Measurements from ENCODE around the gene SOX30.
"Not testable (repeated sequence)": the region's sequence is repeated elsewhere in the genome, so short reads cannot be mapped to it uniquely, and the experiment has no call there.

SOX30 gene

GRCh38 chr5:157652377-157652692, at the start of gene SOX30:
TSS of gene SOX30 (minus strand) at chr5:157652438. CDS start at chr5:157652078, 360 bp downstream.
- no peak for DNase-seq (ENCODE audit: low spot score)

GRCh38 chr5:157698674-157699073, 46.4 kb upstream of the SOX30 start:
- not testable (repeated sequence) for DNase-seq (ENCODE audit: low spot score)

GRCh38 chr5:157696154-157696553, 43.9 kb upstream of the SOX30 start:
- not testable (repeated sequence) for DNase-seq (ENCODE audit: low spot score)

- not testable (repeated sequence) for DNase-seq (ENCODE audit: low spot score)
Measured at GRCh38 chr5:157693816-157694215, 41.6 kb upstream of the SOX30 start.

GRCh38 chr5:157690690-157691433, 38.6 kb upstream of the SOX30 start:
- DNase-seq (ENCODE audit: low spot score) = no peak

GRCh38 chr5:157689942-157690689, 37.9 kb upstream of the SOX30 start:
- no peak for DNase-seq (ENCODE audit: low spot score)

- no peak for DNase-seq (ENCODE audit: low spot score)
Measured at GRCh38 chr5:157687198-157687554, 34.9 kb upstream of the SOX30 start.

GRCh38 chr5:157686276-157687197, 34.3 kb upstream of the SOX30 start:
- not testable (repeated sequence) for DNase-seq (ENCODE audit: low spot score)

- DNase-seq (ENCODE audit: low spot score) = no peak
Measured at GRCh38 chr5:157682257-157682656, 30.0 kb upstream of the SOX30 start.

GRCh38 chr5:157681048-157681447, 28.8 kb upstream of the SOX30 start:
- DNase-seq (ENCODE audit: low spot score) = no peak

GRCh38 chr5:157680239-157680638, 28.0 kb upstream of the SOX30 start:
- DNase-seq (ENCODE audit: low spot score) = no peak

- no peak for DNase-seq (ENCODE audit: low spot score)
Measured at GRCh38 chr5:157679801-157680200, 27.6 kb upstream of the SOX30 start.

GRCh38 chr5:157677931-157678330, 25.7 kb upstream of the SOX30 start:
- no peak for DNase-seq (ENCODE audit: low spot score)

GRCh38 chr5:157674351-157674750, 22.1 kb upstream of the SOX30 start:
- not testable (repeated sequence) for DNase-seq (ENCODE audit: low spot score)

- no peak for DNase-seq (ENCODE audit: low spot score)
Measured at GRCh38 chr5:157672976-157673375, 20.7 kb upstream of the SOX30 start.

GRCh38 chr5:157671592-157672330, 19.5 kb upstream of the SOX30 start:
- no peak for DNase-seq (ENCODE audit: low spot score)

- peak; percentile 31 for DNase-seq (ENCODE audit: low spot score)
Measured at GRCh38 chr5:157670662-157671591, 18.7 kb upstream of the SOX30 start, which contains the start of gene C5orf52. TSS of gene C5orf52 (plus strand) at chr5:157671533. CDS start at chr5:157671615, 82 bp downstream.

- DNase-seq (ENCODE audit: low spot score) = no peak
Measured at GRCh38 chr5:157669701-157670097, 17.5 kb upstream of the SOX30 start.

- DNase-seq (ENCODE audit: low spot score) = no peak
Measured at GRCh38 chr5:157668356-157668755, 16.1 kb upstream of the SOX30 start.

GRCh38 chr5:157665467-157666070, 13.3 kb upstream of the SOX30 start:
- peak; percentile 79 for DNase-seq (ENCODE audit: low spot score)
